NCI-H2227 (cell line): ENCODE measurements around the gene SPEG.

Experiments used
- DNase-seq: peaks from one replicate; lab custom pipeline; 2025; ENCODE audit not compliant: unreplicated experiment; lab: John Stamatoyannopoulos, UW

The SPEG gene

GRCh38 chr2:219543596-219544358 lies 109.1 kb downstream of the SPEG start, which contains the start of the genes CHPF and TMEM198:
TSS of gene CHPF (minus strand) at chr2:219543809. CDS start at chr2:219543538, 271 bp downstream.
TSS of gene TMEM198 (plus strand) at chr2:219544028. CDS start at chr2:219544728, 700 bp downstream.
- DNase-seq = peak; percentile 99

- no peak for DNase-seq
Measured at GRCh38 chr2:219544567-219544966, 109.9 kb downstream of the SPEG start.

- DNase-seq = no peak
Measured at GRCh38 chr2:219545295-219545942, 110.8 kb downstream of the SPEG start.

DNA sequence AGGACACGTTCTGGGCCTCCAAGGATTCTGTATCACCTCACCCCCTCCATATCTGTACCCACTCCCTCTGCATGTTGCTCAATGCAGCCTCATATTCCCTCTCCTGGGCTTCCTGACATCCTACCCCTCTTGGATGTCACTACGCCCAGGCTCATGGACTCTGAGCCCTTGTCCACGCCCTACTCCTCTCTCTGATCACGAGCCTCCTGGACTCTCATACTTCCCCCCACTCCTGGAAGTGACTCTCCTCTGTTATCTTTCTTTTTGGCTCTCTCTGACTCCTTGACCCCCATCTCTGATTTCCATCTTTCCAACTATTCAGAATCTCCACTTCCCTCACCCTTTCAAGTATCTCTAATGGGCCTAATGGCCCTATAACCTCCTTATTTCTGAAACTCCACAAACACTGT lies 111.3 kb downstream of the SPEG start:
- no peak for DNase-seq

- no peak for DNase-seq
Measured at GRCh38 chr2:219547621-219548020, 113.0 kb downstream of the SPEG start.
